GM12874 (cell line): ENCODE measurements around the gene ZNF580.

Experiments
- CTCF ChIP-seq: IDR thresholded peaks from 2 replicates; pipeline ENCODE4 v1.5.1; 2011; ENCODE audit warnings: low read depth, mild to moderate bottlenecking, control low read depth, low read length, moderate library complexity; ENCODE audit not compliant: insufficient read depth

ZNF580 gene

GRCh38 chr19:55602104-55603001 is 38.4 kb upstream of the ZNF580 start:
- no peak for TF ChIP-seq CTCF

- TF ChIP-seq CTCF, result no peak
These were observed 37.7 kb upstream of the ZNF580 start for GRCh38 chr19:55603115-55603514.

GRCh38 chr19:55603581-55604292 is 37.1 kb upstream of the ZNF580 start:
- no peak for TF ChIP-seq CTCF

GRCh38 chr19:55605207-55605636 is 35.6 kb upstream of the ZNF580 start:
- no peak for TF ChIP-seq CTCF

- peak; percentile 77 for TF ChIP-seq CTCF
These were observed 34.9 kb upstream of the ZNF580 start, which contains the start of gene ZNF865 for GRCh38 chr19:55605637-55606470. ZNF865 (plus strand) TSS chr19:55605647; CDS start chr19:55613619, 7,972 bp downstream.

GRCh38 chr19:55606471-55606787 is 34.4 kb upstream of the ZNF580 start:
- TF ChIP-seq CTCF, result no peak

GRCh38 chr19:55606817-55607216 is 34.0 kb upstream of the ZNF580 start:
- TF ChIP-seq CTCF, result no peak
